Skeletal muscle tissue (tissue), 4 donors: Measurements from ENCODE around the gene ZCCHC24. TPM values are rescaled to one million over a fixed set of nuclear protein-coding genes. Genes with fewer than 3 reads are reported as not detected.

ENCODE experiments used
- H3K27ac ChIP-seq: one replicate; pipeline ENCODE4 v1.7.0; 2013; ENCODE audit warnings: mild to moderate bottlenecking, low read depth, low read length, inconsistent platforms
- H3K27me3 ChIP-seq, 3 donors: one replicate each; pipeline ENCODE4 v1.7.0; 2013; ENCODE audit warnings: low read length in 3 of 3; ENCODE audit not compliant: control insufficient read depth in 3 of 3, insufficient read depth in 3 of 3
- H3K36me3 ChIP-seq, 3 donors: one replicate each; pipeline ENCODE4 v1.7.0; 2013; ENCODE audit warnings: low read length in 3 of 3; ENCODE audit not compliant: control insufficient read depth in 3 of 3, insufficient read depth in 3 of 3
- H3K4me1 ChIP-seq, 3 donors: one replicate each; pipeline ENCODE4 v1.7.0; 2013; ENCODE audit warnings: low read length in 3 of 3, mild to moderate bottlenecking in 3 of 3; ENCODE audit not compliant: control insufficient read depth in 3 of 3, insufficient read depth in 3 of 3
- H3K4me3 ChIP-seq, 3 donors: one replicate each; pipeline ENCODE4 v1.7.0; 2013; ENCODE audit warnings: low read length in 3 of 3
- H3K9ac ChIP-seq, 3 donors: one replicate each; pipeline ENCODE4 v1.7.0; 2013; ENCODE audit warnings: low read length in 3 of 3, mild to moderate bottlenecking in 3 of 3, moderate library complexity in 2 of 3, low read depth in 1 of 3
- H3K9me3 ChIP-seq, 3 donors: one replicate each; pipeline ENCODE4 v1.7.0; 2013; ENCODE audit warnings: low read length in 3 of 3; ENCODE audit not compliant: control insufficient read depth in 3 of 3
- total RNA-seq: library from RNA; depleted of rRNA; stranded (reverse); fragments of >200 nt; gene quantifications from one replicate; pipeline ENCODE4 v1.2.3, GENCODE V29; 2014
- donor health status: Osteomylitis.

The ZCCHC24 gene
- total RNA-seq, 1 donor from 2014 or later, result 20.9 TPM

GRCh38 chr10:79424221-79425073 is 21.0 kb downstream of the ZCCHC24 start:
- H3K4me1 ChIP-seq, result peaks cover 49 to 58% (median 51%) of the 10 kb centered on the region in 3 donors
- H3K27me3 ChIP-seq, result no peaks in the 10 kb centered on the region
- H3K36me3 ChIP-seq, result peaks cover 0 to 24% (median 2%) of the 10 kb centered on the region in 3 donors
- H3K9me3 ChIP-seq, result no peaks in the 10 kb centered on the region
- peak overlapping the region; percentile 35 to 60 (median 35) for H3K4me3 ChIP-seq
- H3K27ac ChIP-seq, result peak overlapping the region; percentile 82
- H3K9ac ChIP-seq, result peak overlapping the region; percentile 54 to 80 (median 78)

GRCh38 chr10:79422178-79422892 is 23.1 kb downstream of the ZCCHC24 start:
- peak overlapping the region in 1 of 3 donors; percentile 14 for H3K4me3 ChIP-seq
- peak overlapping the region; percentile 9 to 41 (median 36) for H3K9ac ChIP-seq
- peaks cover 10 to 35% (median 15%) of the 10 kb centered on the region in 3 donors for H3K36me3 ChIP-seq
- peaks cover 49 to 79% (median 71%) of the 10 kb centered on the region in 3 donors for H3K4me1 ChIP-seq
- H3K27ac ChIP-seq, result peak overlapping the region; percentile 55
- H3K27me3 ChIP-seq, result no peaks in the 10 kb centered on the region
- no peaks in the 10 kb centered on the region for H3K9me3 ChIP-seq

- Histone ChIP-seq H3K4me3 (peak overlapping the region in 1 of 3 donors; percentile 1), H3K4me1 (peaks cover 49 to 91% (median 82%) of the 10 kb centered on the region in 3 donors), H3K9ac (peak overlapping the region in 2 of 3 donors; percentile 6 to 66), H3K27ac (peak overlapping the region; percentile 41), H3K36me3 (peaks cover 15 to 39% (median 16%) of the 10 kb centered on the region in 3 donors), H3K9me3 (no peaks in the 10 kb centered on the region), H3K27me3 (no peaks in the 10 kb centered on the region)
Measured at GRCh38 chr10:79420974-79421688, 24.3 kb downstream of the ZCCHC24 start.

GRCh38 chr10:79418886-79419595 is 26.4 kb downstream of the ZCCHC24 start:
- peak overlapping the region in 1 of 3 donors; percentile 28 for H3K9ac ChIP-seq
- H3K27me3 ChIP-seq, result no peaks in the 10 kb centered on the region
- H3K4me1 ChIP-seq, result peaks cover 33 to 80% (median 73%) of the 10 kb centered on the region in 3 donors
- no peaks in the 10 kb centered on the region for H3K9me3 ChIP-seq
- H3K27ac ChIP-seq, result peak overlapping the region; percentile 11
- no peak overlapping the region for H3K4me3 ChIP-seq
- H3K36me3 ChIP-seq, result peaks cover 16 to 30% (median 16%) of the 10 kb centered on the region in 3 donors

- Histone ChIP-seq H3K27me3 (no peaks in the 10 kb centered on the region), H3K9me3 (no peaks in the 10 kb centered on the region), H3K9ac (peak overlapping the region in 1 of 3 donors; percentile 28), H3K36me3 (peaks cover 16 to 30% (median 19%) of the 10 kb centered on the region in 3 donors), H3K27ac (peak overlapping the region; percentile 5), H3K4me3 (no peak overlapping the region), H3K4me1 (peaks cover 31 to 77% (median 68%) of the 10 kb centered on the region in 3 donors)
Measured at GRCh38 chr10:79418274-79418673, 27.1 kb downstream of the ZCCHC24 start.

- Histone ChIP-seq H3K36me3 (peaks cover 16 to 28% (median 19%) of the 10 kb centered on the region in 3 donors), H3K4me3 (no peak overlapping the region), H3K9ac (peak overlapping the region in 2 of 3 donors; percentile 5 to 33), H3K27ac (no peak overlapping the region), H3K9me3 (no peaks in the 10 kb centered on the region), H3K4me1 (peaks cover 28 to 74% (median 62%) of the 10 kb centered on the region in 3 donors), H3K27me3 (no peaks in the 10 kb centered on the region)
Measured at GRCh38 chr10:79417731-79418130, 27.7 kb downstream of the ZCCHC24 start.

GRCh38 chr10:79417266-79417665 is 28.2 kb downstream of the ZCCHC24 start:
- Histone ChIP-seq H3K27ac (no peak overlapping the region), H3K27me3 (no peaks in the 10 kb centered on the region), H3K4me3 (no peak overlapping the region), H3K4me1 (peaks cover 23 to 69% (median 58%) of the 10 kb centered on the region in 3 donors), H3K9me3 (no peaks in the 10 kb centered on the region), H3K9ac (peak overlapping the region in 1 of 3 donors; percentile 33), H3K36me3 (peaks cover 16 to 26% (median 19%) of the 10 kb centered on the region in 3 donors)

GRCh38 chr10:79416578-79417255 is 28.7 kb downstream of the ZCCHC24 start:
- peak overlapping the region in 1 of 3 donors; percentile 8 for H3K9ac ChIP-seq
- H3K36me3 ChIP-seq, result peaks cover 19 to 26% (median 19%) of the 10 kb centered on the region in 3 donors
- no peaks in the 10 kb centered on the region for H3K27me3 ChIP-seq
- H3K4me1 ChIP-seq, result peaks cover 18 to 64% (median 52%) of the 10 kb centered on the region in 3 donors
- no peak overlapping the region for H3K27ac ChIP-seq
- no peak overlapping the region for H3K4me3 ChIP-seq
- H3K9me3 ChIP-seq, result no peaks in the 10 kb centered on the region
